ENCODE results near the gene ERCC2. TPM values are rescaled to one million over a fixed set of nuclear protein-coding genes. Genes with fewer than 3 reads are reported as not detected.
"Not testable (repeated sequence)": the region's sequence is repeated elsewhere in the genome, so short reads cannot be mapped to it uniquely, and the experiment has no call there.

Gene ERCC2
- total RNA-seq, 2 donors from 2014 or later, result 26.3 to 27.1 TPM

GRCh38 chr19:45350477-45351058, 19.8 kb downstream of the ERCC2 start:
- H3K9me3 Mint-ChIP-seq, result no peaks in the 10 kb centered on the region
- H3K27ac Mint-ChIP-seq, result no peak overlapping the region
- no peak for DNase-seq (ENCODE audit: low spot score in 2 of 2)
- no peak for ATAC-seq
- H3K36me3 Mint-ChIP-seq, result peaks cover 0 to 4% of the 10 kb centered on the region in 2 donors

GRCh38 chr19:45349430-45349941, 20.9 kb downstream of the ERCC2 start:
- ATAC-seq, result no peak

GRCh38 chr19:45349126-45349415, 21.3 kb downstream of the ERCC2 start:
- ATAC-seq, result no peak
- Mint-ChIP-seq H3K36me3 (no peaks in the 10 kb centered on the region), H3K9me3 (no peaks in the 10 kb centered on the region), H3K27ac (no peak overlapping the region)
- DNase-seq (ENCODE audit: low spot score in 2 of 2), result no peak

More at GRCh38 chr19:45349430-45349941, 20.9 kb downstream of the ERCC2 start:
- Mint-ChIP-seq H3K9me3 (no peaks in the 10 kb centered on the region), H3K36me3 (no peaks in the 10 kb centered on the region), H3K27ac (no peak overlapping the region)
- no peak for DNase-seq (ENCODE audit: low spot score in 2 of 2)

- no peak for DNase-seq (ENCODE audit: low spot score in 2 of 2)
- H3K36me3 Mint-ChIP-seq, result no peaks in the 10 kb centered on the region
- no peak overlapping the region for H3K27ac Mint-ChIP-seq
- H3K9me3 Mint-ChIP-seq, result no peaks in the 10 kb centered on the region
- ATAC-seq, result no peak
These were observed 21.8 kb downstream of the ERCC2 start for GRCh38 chr19:45348367-45349125.

GRCh38 chr19:45347570-45348366, 22.6 kb downstream of the ERCC2 start:
- H3K36me3 Mint-ChIP-seq, result no peaks in the 10 kb centered on the region
- no peak overlapping the region for H3K27ac Mint-ChIP-seq
- ATAC-seq, result no peak
- DNase-seq (ENCODE audit: low spot score in 2 of 2), result no peak
- no peaks in the 10 kb centered on the region for H3K9me3 Mint-ChIP-seq

GRCh38 chr19:45346449-45346848, 23.9 kb downstream of the ERCC2 start:
- DNase-seq (ENCODE audit: low spot score in 2 of 2) (no peak), ATAC-seq (no peak)
- no peaks in the 10 kb centered on the region for H3K36me3 Mint-ChIP-seq
- H3K27ac Mint-ChIP-seq, result no peak overlapping the region
- H3K9me3 Mint-ChIP-seq, result no peaks in the 10 kb centered on the region

GRCh38 chr19:45345506-45345860, 24.9 kb downstream of the ERCC2 start:
- ATAC-seq (no peak), DNase-seq (ENCODE audit: low spot score in 2 of 2) (no peak)
- H3K9me3 Mint-ChIP-seq, result no peaks in the 10 kb centered on the region
- no peaks in the 10 kb centered on the region for H3K36me3 Mint-ChIP-seq
- no peak overlapping the region for H3K27ac Mint-ChIP-seq

- H3K9me3 Mint-ChIP-seq, result no peaks in the 10 kb centered on the region
- H3K27ac Mint-ChIP-seq, result no peak overlapping the region
- no peaks in the 10 kb centered on the region for H3K36me3 Mint-ChIP-seq
- DNase-seq (ENCODE audit: low spot score in 2 of 2) (no peak), ATAC-seq (no peak)
These were observed 25.5 kb downstream of the ERCC2 start for GRCh38 chr19:45344621-45345505.

GRCh38 chr19:45342911-45343310, 27.5 kb downstream of the ERCC2 start:
- H3K36me3 Mint-ChIP-seq, result no peaks in the 10 kb centered on the region
- H3K27ac Mint-ChIP-seq, result no peak overlapping the region
- ATAC-seq (no peak), DNase-seq (ENCODE audit: low spot score in 2 of 2) (no peak)
- H3K9me3 Mint-ChIP-seq, result no peaks in the 10 kb centered on the region

- peak in 1 of 2 donors; percentile 25 for ATAC-seq
- DNase-seq (ENCODE audit: low spot score in 2 of 2), result no peak
- Mint-ChIP-seq H3K36me3 (no peaks in the 10 kb centered on the region), H3K9me3 (no peaks in the 10 kb centered on the region), H3K27ac (no peak overlapping the region)
These were observed 29.4 kb downstream of the ERCC2 start for GRCh38 chr19:45340899-45341453.

GRCh38 chr19:45340232-45340898, 30.0 kb downstream of the ERCC2 start, which contains the start of gene KLC3:
KLC3 (plus strand) TSS chr19:45340750; CDS start chr19:45345542, 4,792 bp downstream.
- peak in 1 of 2 donors; percentile 66 for ATAC-seq

GRCh38 chr19:45339629-45340028, 30.7 kb downstream of the ERCC2 start:
- DNase-seq (ENCODE audit: low spot score in 2 of 2) (no peak), ATAC-seq (no peak)
- Mint-ChIP-seq H3K9me3 (no peaks in the 10 kb centered on the region), H3K36me3 (no peaks in the 10 kb centered on the region), H3K27ac (no peak overlapping the region)

More at GRCh38 chr19:45340232-45340898, 30.0 kb downstream of the ERCC2 start, which contains the start of gene KLC3:
- DNase-seq (ENCODE audit: low spot score in 2 of 2), result peak in 1 of 2 donors; percentile 63
- H3K9me3 Mint-ChIP-seq, result no peaks in the 10 kb centered on the region
- H3K36me3 Mint-ChIP-seq, result no peaks in the 10 kb centered on the region
- H3K27ac Mint-ChIP-seq, result no peak within 1 kb of the TSS

GRCh38 chr19:45336696-45337251, 33.6 kb downstream of the ERCC2 start:
- Mint-ChIP-seq H3K36me3 (no peaks in the 10 kb centered on the region), H3K27ac (no peak overlapping the region), H3K9me3 (no peaks in the 10 kb centered on the region)
- ATAC-seq (no peak), DNase-seq (ENCODE audit: low spot score in 2 of 2) (no peak)

GRCh38 chr19:45334881-45335280, 35.5 kb downstream of the ERCC2 start:
- not testable (repeated sequence) for H3K9me3 Mint-ChIP-seq; ATAC-seq; H3K36me3 Mint-ChIP-seq; DNase-seq (ENCODE audit: low spot score in 2 of 2); H3K27ac Mint-ChIP-seq

GRCh38 chr19:45333609-45334303, 36.6 kb downstream of the ERCC2 start:
- H3K36me3 Mint-ChIP-seq, result no peaks in the 10 kb centered on the region
- DNase-seq (ENCODE audit: low spot score in 2 of 2) (no peak), ATAC-seq (no peak)
- no peak overlapping the region for H3K27ac Mint-ChIP-seq
- no peaks in the 10 kb centered on the region for H3K9me3 Mint-ChIP-seq

Data from activated naive CD4-positive, alpha-beta T cell treated with anti-CD3 and anti-CD28 coated beads, Interleukin-2, amount 50 U/mL, for 72 hours (primary cell).